ENCODE results near the gene PAPOLG. TPM values are rescaled to one million over a fixed set of nuclear protein-coding genes. Genes with fewer than 3 reads are reported as not detected.

Gene PAPOLG
- 10.4 and 16.2 TPM in 2 replicates for total RNA-seq (2016; rRNA removed; fragmentation: Illumina TruSeq; extraction: Trizol)
- total RNA-seq (2016; cell fraction: cytosol; rRNA removed; fragmentation: Illumina TruSeq; extraction: Trizol; ENCODE audit: low read depth) = 2.5 and 2.7 TPM in 2 replicates
- 10.8 and 14.7 TPM in 2 replicates for total RNA-seq (2016; cell fraction: insoluble cytoplasmic fraction; rRNA removed; fragmentation: Illumina TruSeq; extraction: Trizol)
- total RNA-seq (2016; cell fraction: membrane; rRNA removed; fragmentation: Illumina TruSeq; extraction: Trizol) = 4.9 TPM in 2 replicates
- total RNA-seq (2016; cell fraction: nucleus; rRNA removed; fragmentation: Illumina TruSeq; extraction: Trizol) = 13.6 and 13.8 TPM in 2 replicates
- 7.7 and 10.1 TPM in 2 replicates for polyA plus RNA-seq (2011; rRNA removed)
- polyA plus RNA-seq (2011; cell fraction: cytosol; rRNA removed) = 2.3 and 4.8 TPM in 2 replicates
- 6.5 and 6.9 TPM in 2 replicates for polyA plus RNA-seq (2011; cell fraction: nucleus; rRNA removed)
- polyA plus RNA-seq (2012) = 5.9 and 7.1 TPM in 2 replicates
- 0.52 TPM in 2 replicates for polyA plus RNA-seq (2016; cell fraction: cytosol; fragmentation: Illumina TruSeq; extraction: Trizol; ENCODE audit: low read depth)
- 9.5 and 10.5 TPM in 2 replicates for polyA plus RNA-seq (2016; cell fraction: insoluble cytoplasmic fraction; fragmentation: Illumina TruSeq; extraction: Trizol; ENCODE audit: low read depth)
- 1.5 and 2.2 TPM in 2 replicates for polyA plus RNA-seq (2016; cell fraction: membrane; fragmentation: Illumina TruSeq; extraction: Trizol; ENCODE audit: low read depth)
- polyA plus RNA-seq (2016; cell fraction: nucleus; fragmentation: Illumina TruSeq; extraction: Trizol; ENCODE audit: insufficient read depth, low read depth) = 16.8 and 17.3 TPM in 2 replicates
- 6.3 and 11.0 TPM in 2 replicates for polyA minus RNA-seq (2011; rRNA and poly(A)+ RNA removed; ENCODE audit: low replicate concordance)
- polyA minus RNA-seq (2011; cell fraction: cytosol; rRNA and poly(A)+ RNA removed) = 9.7 and 11.3 TPM in 2 replicates
- 27.6 and 30.2 TPM in 2 replicates for polyA minus RNA-seq (2011; cell fraction: nucleus; rRNA and poly(A)+ RNA removed)
- percentile 72 among the genes with signal in this experiment for Bru-seq, nascent RNA
- BruChase-seq, experiment 1, labeled RNA remaining after a 6-hour chase = percentile 71 among the genes with signal in this experiment
- percentile 73 among the genes with signal in this experiment for BruChase-seq, experiment 2, labeled RNA remaining after a 2-hour chase
- long read RNA-seq, experiment 1, full-length matches to known transcripts = 1 of 2 reads
- long read RNA-seq, experiment 1, partial matches to known transcripts = 1 of 2 reads
- long read RNA-seq, experiment 1, other reads (novel, unspliced or antisense) = 0 of 2 reads
- long read RNA-seq, experiment 2, full-length matches to known transcripts = 2 of 9 reads
- long read RNA-seq, experiment 2, partial matches to known transcripts = 1 of 9 reads
- long read RNA-seq, experiment 2, other reads (novel, unspliced or antisense) = 6 of 9 reads

GRCh38 chr2:60756097-60757087 lies at the start of gene PAPOLG:
TSS of gene PAPOLG (plus strand) at chr2:60756268. CDS start at chr2:60756479, 211 bp downstream.
- Histone ChIP-seq H3K27ac (ENCODE audit: extremely low read length, insufficient read depth, low read length) (peak within 1 kb of the TSS; percentile 78), H3K79me2 (ENCODE audit: insufficient read depth, low read length) (peaks cover 25% of the 10 kb centered on the region), H4K20me1 (ENCODE audit: insufficient read depth, low read length) (no peaks in the 10 kb centered on the region), H3K4me3 (replicated peaks in 1 of 3; ENCODE audit: insufficient read depth in 1 of 3, low read depth in 2 of 3, low read length in 3 of 3) (peak within 1 kb of the TSS; percentile 83 to 100 (median 96)), H3K4me2 (ENCODE audit: low read depth, low read length) (peak within 1 kb of the TSS; percentile 75), H3K4me1 (ENCODE audit: insufficient read depth, low read length) (peaks cover 29% of the 10 kb centered on the region), H3K9ac (ENCODE audit: insufficient read depth, low read depth, low read length) (peak within 1 kb of the TSS; percentile 83), H2AFZ (ENCODE audit: low read length) (peak within 1 kb of the TSS; percentile 98), H3K27me3 (ENCODE audit: control insufficient read depth in 1 of 2, insufficient read depth in 2 of 2, low read length in 2 of 2) (no peaks in the 10 kb centered on the region; a peak in 1 of 5 replicates), H3K36me3 (replicated peaks in 1 of 2; ENCODE audit: control insufficient read depth in 1 of 2, insufficient read depth in 2 of 2, low read length in 2 of 2) (peaks cover 2 to 18% of the 10 kb centered on the region in 2 experiments), H3K9me3 (ENCODE audit: low read length) (no peaks in the 10 kb centered on the region)
- in situ Hi-C loops (cut with HindIII; ENCODE audit: extremely low pct_ligation_motif_present, low pct_unique_long_range_greater_than_20kb) = no loop called here
- BruUV-seq (replicated peaks) = TSS peak; percentile 66
- CTCF ChIA-PET (ENCODE audit: low intra/inter-chr PET ratio, low total read pairs) = no interaction called here
- FAIRE-seq = peak; percentile 70
- POLR2A ChIA-PET = interaction anchor here (0.6 to 1.6 kb wide), 13 partner anchors 8 to 421 kb away, joined by 3 to 7 read pairs (median 3); no protein-coding TSS in a partner anchor
- DNase-seq (ENCODE audit: low spot score) = peak; percentile 90
- WGBS (ENCODE audit: low lambda C conversion rate) = 2% methylated on average over 57 of the region's 58 CpGs
- intact Hi-C loops (cut with micrococcal nuclease; ENCODE audit: unreplicated experiment) = loop anchor here (2.0 kb wide), 1 partner anchor 50 kb away; no protein-coding TSS in a partner anchor
- ATAC-seq = peak; percentile 97
- TF ChIP-seq ETV6 (CRISPR knock-in tag; conservative IDR thresholded peaks at IDR 0.05) (peak; percentile 39; the same call in 1 of the 2 replicates), ZNF468 (CRISPR knock-in tag; IDR thresholded peaks at IDR 0.05) (no peak), ZBTB49 (CRISPR knock-in tag; IDR thresholded peaks at IDR 0.05; ENCODE audit: borderline replicate concordance) (no peak), ZNF431 (CRISPR knock-in tag; IDR thresholded peaks at IDR 0.05; ENCODE audit: borderline replicate concordance, low read depth) (no peak), FOXK2 (IDR thresholded peaks at IDR 0.05) (peak; percentile 43; the same call in 1 of the 2 replicates), KDM1A (CRISPR knock-in tag; IDR thresholded peaks at IDR 0.05) (no peak), ZNF580 (CRISPR knock-in tag; IDR thresholded peaks at IDR 0.05; ENCODE audit: borderline replicate concordance, low read depth) (no peak; the same call in 1 of the 2 replicates), DZIP1 (CRISPR knock-in tag; IDR thresholded peaks at IDR 0.05) (no peak), ZFP90 (CRISPR knock-in tag; IDR thresholded peaks at IDR 0.05; ENCODE audit: borderline replicate concordance) (peak; percentile 39; the same call in 1 of the 2 replicates)

All from HepG2 (cell line).